ENCODE data around the gene KIF21A. TPM values are rescaled to one million over a fixed set of nuclear protein-coding genes. Genes with fewer than 3 reads are reported as not detected.

The KIF21A gene
- polyA plus RNA-seq, 1 experiment: 1.4 TPM

DNA sequence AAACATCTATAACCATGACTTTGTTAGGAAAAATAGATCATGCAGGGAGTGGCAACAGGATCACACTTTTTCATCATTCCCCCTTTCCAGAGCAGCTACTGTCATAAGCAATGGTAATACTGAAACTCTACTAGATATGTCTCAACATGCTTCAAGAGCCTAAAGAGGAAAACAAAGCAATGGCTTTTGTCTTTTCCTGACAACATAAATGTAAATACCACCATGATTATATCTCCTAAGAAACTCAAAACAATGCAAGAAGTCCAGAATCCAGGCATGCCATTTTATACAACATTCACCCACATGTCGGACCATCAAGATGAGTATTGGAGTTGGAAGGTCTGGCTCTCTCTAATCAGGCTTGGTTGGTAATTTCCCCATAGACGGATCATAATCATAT lies 78.7 kb downstream of the KIF21A start:
- Histone ChIP-seq H3K27ac (ENCODE audit: low read depth, low read length) (no peak overlapping the region), H3K9me3 (ENCODE audit: control insufficient read depth, insufficient read depth, low read length) (no peaks in the 10 kb centered on the region), H3K27me3 (ENCODE audit: control insufficient read depth, insufficient read depth, low read length) (no peaks in the 10 kb centered on the region), H3K4me3 (ENCODE audit: low read depth, low read length) (no peak overlapping the region)
- TF ChIP-seq, protein P1, sequence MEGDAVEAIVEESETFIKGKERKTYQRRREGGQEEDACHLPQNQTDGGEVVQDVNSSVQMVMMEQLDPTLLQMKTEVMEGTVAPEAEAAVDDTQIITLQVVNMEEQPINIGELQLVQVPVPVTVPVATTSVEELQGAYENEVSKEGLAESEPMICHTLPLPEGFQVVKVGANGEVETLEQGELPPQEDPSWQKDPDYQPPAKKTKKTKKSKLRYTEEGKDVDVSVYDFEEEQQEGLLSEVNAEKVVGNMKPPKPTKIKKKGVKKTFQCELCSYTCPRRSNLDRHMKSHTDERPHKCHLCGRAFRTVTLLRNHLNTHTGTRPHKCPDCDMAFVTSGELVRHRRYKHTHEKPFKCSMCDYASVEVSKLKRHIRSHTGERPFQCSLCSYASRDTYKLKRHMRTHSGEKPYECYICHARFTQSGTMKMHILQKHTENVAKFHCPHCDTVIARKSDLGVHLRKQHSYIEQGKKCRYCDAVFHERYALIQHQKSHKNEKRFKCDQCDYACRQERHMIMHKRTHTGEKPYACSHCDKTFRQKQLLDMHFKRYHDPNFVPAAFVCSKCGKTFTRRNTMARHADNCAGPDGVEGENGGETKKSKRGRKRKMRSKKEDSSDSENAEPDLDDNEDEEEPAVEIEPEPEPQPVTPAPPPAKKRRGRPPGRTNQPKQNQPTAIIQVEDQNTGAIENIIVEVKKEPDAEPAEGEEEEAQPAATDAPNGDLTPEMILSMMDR (IDR thresholded peaks at IDR 0.05; ENCODE audit: low read depth, low read length): no peak
- no peak for DNase-seq (ENCODE audit: low read depth, low spot score)
- CTCF ChIA-PET: no interaction called here
- POLR2A ChIA-PET: no interaction called here

DNA sequence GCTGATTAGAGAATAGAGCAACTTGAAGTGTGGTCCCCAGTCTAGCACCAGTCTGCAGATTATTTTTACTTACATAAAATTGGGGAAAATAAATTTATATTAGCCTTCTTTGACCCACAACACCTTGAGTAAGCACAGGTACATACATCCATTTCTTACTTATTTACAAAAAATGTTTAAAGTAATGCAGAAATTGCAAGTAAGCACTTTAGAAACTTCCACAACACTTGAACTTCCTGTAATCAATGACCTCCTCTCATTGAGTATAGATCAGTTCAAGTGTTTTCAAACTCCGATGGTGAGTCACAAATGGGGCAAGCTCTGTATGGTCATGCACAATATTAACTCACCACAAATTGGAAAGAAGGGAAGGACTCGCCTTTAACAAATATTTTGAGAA lies 83.3 kb downstream of the KIF21A start:
- no peak overlapping the region for H3K4me3 ChIP-seq (ENCODE audit: low read depth, low read length)
- TF ChIP-seq, protein P1 (IDR thresholded peaks at IDR 0.05; ENCODE audit: low read depth, low read length): no peak
- H3K27ac ChIP-seq (ENCODE audit: low read depth, low read length): no peak overlapping the region
- H3K9me3 ChIP-seq (ENCODE audit: control insufficient read depth, insufficient read depth, low read length): no peaks in the 10 kb centered on the region
- CTCF ChIA-PET: no interaction called here
- no peaks in the 10 kb centered on the region for H3K27me3 ChIP-seq (ENCODE audit: control insufficient read depth, insufficient read depth, low read length)
- POLR2A ChIA-PET: no interaction called here
- DNase-seq (ENCODE audit: low read depth, low spot score): no peak

DNA sequence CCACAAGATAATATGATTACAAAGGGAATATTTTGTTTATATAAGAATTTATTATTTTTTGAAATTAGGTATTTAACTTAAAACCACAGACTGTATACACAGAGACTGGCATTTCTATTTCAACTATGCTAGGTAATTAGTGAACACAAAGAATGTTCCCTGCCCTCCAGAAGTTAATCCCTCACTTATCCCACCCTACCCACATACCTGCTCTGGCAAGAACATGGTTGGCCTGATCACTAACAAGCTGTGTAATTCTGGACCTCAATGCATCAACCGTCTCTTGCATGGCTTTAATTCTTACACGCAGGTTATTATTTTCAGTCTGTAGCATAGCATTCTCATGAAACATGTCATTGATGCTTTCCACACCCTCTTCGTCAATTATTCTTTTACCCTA lies 85.9 kb downstream of the KIF21A start:
- TF ChIP-seq, protein P1 (IDR thresholded peaks at IDR 0.05; ENCODE audit: low read depth, low read length): no peak
- H3K9me3 ChIP-seq (ENCODE audit: control insufficient read depth, insufficient read depth, low read length): no peaks in the 10 kb centered on the region
- POLR2A ChIA-PET: no interaction called here
- H3K27ac ChIP-seq (ENCODE audit: low read depth, low read length): no peak overlapping the region
- CTCF ChIA-PET: no interaction called here
- no peak for DNase-seq (ENCODE audit: low read depth, low spot score)
- no peaks in the 10 kb centered on the region for H3K27me3 ChIP-seq (ENCODE audit: control insufficient read depth, insufficient read depth, low read length)
- no peak overlapping the region for H3K4me3 ChIP-seq (ENCODE audit: low read depth, low read length)

DNA sequence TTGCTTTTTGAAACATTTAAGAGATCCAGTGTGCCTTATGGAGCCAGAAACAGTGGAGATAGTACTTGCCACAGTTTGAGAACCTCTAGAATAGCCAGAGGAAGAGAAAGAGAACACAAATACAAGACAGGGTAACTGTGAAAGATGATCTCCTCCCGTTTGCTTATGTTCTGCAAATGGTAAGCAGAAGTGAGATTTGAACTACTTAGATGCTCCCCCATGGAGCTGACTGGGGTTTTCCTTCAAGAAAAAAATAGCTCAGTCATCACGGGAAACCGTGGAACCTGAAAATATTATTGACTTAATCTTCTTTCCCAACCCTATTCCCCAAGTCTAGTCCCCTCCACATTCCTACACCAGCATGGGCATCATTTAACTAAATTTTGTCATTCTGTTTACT lies 87.1 kb downstream of the KIF21A start:
- H3K4me3 ChIP-seq (ENCODE audit: low read depth, low read length): no peak overlapping the region

DNA sequence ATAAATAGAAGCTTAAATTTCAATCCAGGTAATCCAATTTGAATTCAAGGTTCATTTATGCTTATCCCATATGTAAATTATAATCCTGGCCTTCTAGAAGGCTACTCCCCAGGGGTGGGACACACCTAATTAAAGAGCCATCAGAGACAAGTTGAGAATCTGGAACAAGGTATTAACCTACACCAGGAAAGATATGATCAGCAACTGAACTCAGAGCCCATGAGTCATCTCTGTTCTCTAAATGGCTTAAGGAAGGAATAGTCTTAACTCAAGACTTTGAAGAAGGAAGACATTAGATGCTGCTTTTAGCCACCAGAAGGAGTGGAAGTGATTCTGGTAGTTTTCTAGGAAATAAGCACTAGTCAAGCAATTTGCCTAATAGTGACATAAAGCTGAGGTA lies 88.0 kb downstream of the KIF21A start:
- ChIA-PET CTCF (no interaction called here), POLR2A (no interaction called here)
- Histone ChIP-seq H3K27me3 (ENCODE audit: control insufficient read depth, insufficient read depth, low read length) (no peaks in the 10 kb centered on the region), H3K27ac (ENCODE audit: low read depth, low read length) (no peak overlapping the region), H3K4me3 (ENCODE audit: low read depth, low read length) (no peak overlapping the region), H3K9me3 (ENCODE audit: control insufficient read depth, insufficient read depth, low read length) (no peaks in the 10 kb centered on the region)
- no peak for DNase-seq (ENCODE audit: low read depth, low spot score)
- TF ChIP-seq, protein P1 (IDR thresholded peaks at IDR 0.05; ENCODE audit: low read depth, low read length): no peak

More for the DNA sequence above, 87.1 kb downstream of the KIF21A start:
- TF ChIP-seq, protein P1 (IDR thresholded peaks at IDR 0.05; ENCODE audit: low read depth, low read length): no peak
- Histone ChIP-seq H3K27me3 (ENCODE audit: control insufficient read depth, insufficient read depth, low read length) (no peaks in the 10 kb centered on the region), H3K27ac (ENCODE audit: low read depth, low read length) (no peak overlapping the region), H3K9me3 (ENCODE audit: control insufficient read depth, insufficient read depth, low read length) (no peaks in the 10 kb centered on the region)
- DNase-seq (ENCODE audit: low read depth, low spot score): no peak
- POLR2A ChIA-PET: no interaction called here
- CTCF ChIA-PET: no interaction called here
